ENCODE data around the gene SDR42E1. TPM values are rescaled to one million over a fixed set of nuclear protein-coding genes. Genes with fewer than 3 reads are reported as not detected.

Gene SDR42E1
- total and polyA plus RNA-seq, 2 of the 8 experiments (the other 6 are each of a cell fraction or from before 2014, with no cell fraction given): 0.03 TPM; not detected in 1

DNA sequence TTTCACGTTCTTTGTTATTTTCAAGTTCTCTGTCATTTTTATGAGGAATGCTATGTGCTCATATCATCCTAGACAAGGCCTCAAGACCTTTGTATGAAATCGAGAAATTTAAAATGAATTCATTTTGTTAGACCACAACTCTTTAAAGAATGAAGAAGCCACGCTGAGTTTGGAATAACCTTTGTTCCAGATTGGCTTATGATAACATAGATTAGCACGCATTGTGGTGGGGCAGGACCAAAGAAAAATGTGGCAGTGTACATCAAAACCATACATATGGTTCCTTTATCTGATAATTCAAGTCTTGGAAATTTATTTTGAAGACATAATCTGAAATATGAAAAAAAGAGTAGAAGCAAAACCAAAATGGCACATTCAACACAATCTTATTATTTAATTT, 26.0 kb upstream of the SDR42E1 start:
- DNase-seq (ENCODE audit: low read depth in 1 of 2, low spot score in 2 of 2): no peak
- 88% methylated on average over 4 of the region's 4 CpGs; no CpG with 5 or more reads in 1 of the 2 experiments for WGBS, 2 experiments (ENCODE audit: extremely low coverage in 1 of 2, insufficient coverage in 1 of 2, insufficient read length in 1 of 2, insufficient replicate concordance in 2 of 2, low coverage in 1 of 2, low lambda C conversion rate in 2 of 2, missing lambda C conversion rate in 1 of 2)
- TF ChIP-seq USF2 (IDR thresholded peaks at IDR 0.05; ENCODE audit: low read length) (no peak), NANOG (IDR thresholded peaks at IDR 0.05; ENCODE audit: insufficient read depth, low read depth, low read length, poor library complexity, severe bottlenecking) (no peak), ATF2 (IDR thresholded peaks at IDR 0.05; ENCODE audit: low read length) (no peak), BRCA1 (IDR thresholded peaks at IDR 0.05; ENCODE audit: low read depth, low read length) (no peak), SAP30 (IDR thresholded peaks at IDR 0.05; ENCODE audit: insufficient read depth, insufficient replicate concordance, low read length) (no peak), RXRA (IDR thresholded peaks at IDR 0.05; ENCODE audit: insufficient read depth, low read depth, low read length) (no peak), E2F6 (IDR thresholded peaks at IDR 0.05) (no peak), CHD2 (IDR thresholded peaks at IDR 0.05; ENCODE audit: low read length) (no peak)

More for the DNA sequence above, 26.0 kb upstream of the SDR42E1 start:
- H2AFZ ChIP-seq (ENCODE audit: low read length): no peak overlapping the region
- no peaks in the 10 kb centered on the region for H3K79me1 ChIP-seq (ENCODE audit: low read depth, low read length)
- H3K56ac ChIP-seq (replicated peaks; ENCODE audit: insufficient read length, low read depth, low read length): no peak overlapping the region
- H3K18ac ChIP-seq (ENCODE audit: extremely low read depth, low read length): no peak overlapping the region
- no peak overlapping the region for H3K9ac ChIP-seq (replicated peaks in 1 of 4; ENCODE audit: extremely low read depth in 1 of 4, low read depth in 3 of 4, low read length in 3 of 4)
- no peaks in the 10 kb centered on the region; the same call in 1 of the 2 replicates for H3K23me2 ChIP-seq (ENCODE audit: low read depth, low read length)
- H3K4me2 ChIP-seq (ENCODE audit: insufficient read depth in 1 of 2, low read depth in 2 of 2, low read length in 2 of 2): no peak overlapping the region
- H3K27ac ChIP-seq (ENCODE audit: low read depth, low read length): no peak overlapping the region
- H3K79me2 ChIP-seq (ENCODE audit: control insufficient read depth in 1 of 2, insufficient read depth in 2 of 2, low read length in 2 of 2): no peaks in the 10 kb centered on the region
- H2AK5ac ChIP-seq (ENCODE audit: low read depth, low read length): no peak overlapping the region
- FAIRE-seq: no peak
- CTCF ChIA-PET (ENCODE audit: partially characterized antibody): interaction anchor here (0.9 to 1.4 kb wide), 3 partner anchors 8 to 194 kb away, joined by 3 to 6 read pairs (median 4); no protein-coding TSS in a partner anchor
- H2BK5ac ChIP-seq (ENCODE audit: low read depth, low read length): no peak overlapping the region
- no peaks in the 10 kb centered on the region for H4K20me1 ChIP-seq (replicated peaks in 1 of 2; ENCODE audit: control insufficient read depth in 1 of 2, insufficient read depth in 2 of 2, low read length in 2 of 2)
- no peak overlapping the region for H3K14ac ChIP-seq (ENCODE audit: insufficient read length)
- no peak overlapping the region for H3K4me3 ChIP-seq (ENCODE audit: extremely low read depth in 1 of 4, insufficient read depth in 2 of 4, low read depth in 3 of 4, low read length in 4 of 4)
- no peak overlapping the region for H2BK120ac ChIP-seq (replicated peaks; ENCODE audit: low read depth, low read length)
- no peak overlapping the region for H2BK20ac ChIP-seq (ENCODE audit: low read length)
- no peaks in the 10 kb centered on the region; a peak in 1 of 7 replicates for H3K4me1 ChIP-seq (replicated peaks in 1 of 4; ENCODE audit: control insufficient read depth in 3 of 4, insufficient read depth in 4 of 4, low read length in 3 of 4)
- H3K9me3 ChIP-seq (ENCODE audit: insufficient read depth in 2 of 2, low read depth in 1 of 2, low read length in 1 of 2): no peaks in the 10 kb centered on the region
- no peak overlapping the region for H4K8ac ChIP-seq (ENCODE audit: extremely low read depth, insufficient read depth, low read length)
- no peak overlapping the region for H2BK15ac ChIP-seq (ENCODE audit: low read length)
- POLR2A ChIA-PET (ENCODE audit: partially characterized antibody): no interaction called here
- no peak overlapping the region for H3K23ac ChIP-seq (ENCODE audit: insufficient read length)
- H2BK12ac ChIP-seq (ENCODE audit: low read depth, low read length): no peak overlapping the region
- no peaks in the 10 kb centered on the region for H3K36me3 ChIP-seq (ENCODE audit: control insufficient read depth in 2 of 4, insufficient read depth in 4 of 4, low read length in 3 of 4)
- no peak overlapping the region for H4K91ac ChIP-seq (replicated peaks; ENCODE audit: insufficient read length, low read length)
- no peak overlapping the region for H4K5ac ChIP-seq (ENCODE audit: insufficient read length, low read depth, low read length)
- H3K4ac ChIP-seq (replicated peaks; ENCODE audit: insufficient read length, low read depth, low read length): no peak overlapping the region
- H3K27me3 ChIP-seq (replicated peaks in 1 of 4; ENCODE audit: control insufficient read depth in 3 of 4, extremely low read depth in 1 of 4, insufficient read depth in 3 of 4, low read length in 3 of 4): no peaks in the 10 kb centered on the region

Measured in H1 (cell line).